ENCODE measurements around the gene CSPG4. TPM values are rescaled to one million over a fixed set of nuclear protein-coding genes. Genes with fewer than 3 reads are reported as not detected.
"Not testable (repeated sequence)": the region's sequence is repeated elsewhere in the genome, so short reads cannot be mapped to it uniquely, and the experiment has no call there.

The CSPG4 gene
- total RNA-seq, 1 donor from 2014 or later = 21.3 TPM

DNA sequence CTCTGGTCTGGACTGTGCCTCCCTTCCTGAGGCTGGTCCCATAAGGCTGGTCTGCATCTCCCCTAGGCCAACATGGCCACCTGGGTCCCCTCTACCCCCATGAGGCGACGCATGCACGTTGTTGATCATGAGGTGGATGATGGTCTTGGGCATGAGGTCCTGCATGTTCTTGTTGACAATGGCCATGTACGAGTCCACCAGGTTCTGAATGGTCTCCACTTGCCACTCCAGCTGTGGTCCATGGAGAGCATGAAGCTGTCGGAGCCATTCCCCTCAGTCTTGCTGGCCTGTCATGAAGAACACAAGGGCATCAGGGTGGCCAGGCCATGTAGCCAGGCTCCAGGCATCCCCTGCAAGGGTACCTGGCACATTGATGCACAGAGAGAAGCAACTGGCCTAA lies 27.1 kb upstream of the CSPG4 start:
- intact Hi-C loops (cut with DNase I) = no loop called here

DNA sequence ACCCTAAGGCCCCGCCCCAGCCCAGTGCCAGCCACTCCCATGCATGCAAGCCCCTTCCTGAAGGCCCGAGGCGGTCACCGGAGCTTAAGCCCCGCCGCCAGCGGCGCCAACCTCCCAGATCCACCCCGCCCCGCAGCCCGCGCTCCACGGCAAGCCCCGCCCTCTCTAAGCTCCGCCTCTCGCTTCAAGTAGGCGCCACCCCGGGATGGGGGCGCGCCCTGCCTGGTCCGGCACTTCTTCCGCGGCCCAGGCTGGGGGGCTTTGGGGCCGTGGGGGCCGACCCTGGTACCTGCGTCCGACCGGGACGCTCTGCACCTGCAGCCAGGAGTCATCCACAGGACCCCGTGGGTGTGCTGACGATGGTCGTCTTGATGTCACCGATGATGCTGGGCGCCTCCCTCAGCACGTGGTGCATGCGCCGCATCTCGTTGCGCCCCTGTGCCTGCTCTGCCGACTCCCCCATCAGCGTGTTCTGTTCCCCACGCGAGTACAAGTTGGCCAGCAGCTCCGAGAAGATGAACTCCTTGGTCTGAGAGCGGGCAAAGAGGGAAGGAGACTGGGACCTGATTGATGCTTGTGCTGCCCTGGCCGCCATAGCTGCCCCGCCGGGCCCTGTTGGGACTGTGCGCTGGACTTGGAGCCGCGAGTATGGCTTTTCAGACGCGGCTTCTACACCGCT lies 26.1 kb upstream of the CSPG4 start:
- intact Hi-C loops (cut with DNase I) = no loop called here

More for the DNA sequence above, 27.1 kb upstream of the CSPG4 start:
- peak; percentile 55 for DNase-seq (ENCODE audit: low spot score)

DNA sequence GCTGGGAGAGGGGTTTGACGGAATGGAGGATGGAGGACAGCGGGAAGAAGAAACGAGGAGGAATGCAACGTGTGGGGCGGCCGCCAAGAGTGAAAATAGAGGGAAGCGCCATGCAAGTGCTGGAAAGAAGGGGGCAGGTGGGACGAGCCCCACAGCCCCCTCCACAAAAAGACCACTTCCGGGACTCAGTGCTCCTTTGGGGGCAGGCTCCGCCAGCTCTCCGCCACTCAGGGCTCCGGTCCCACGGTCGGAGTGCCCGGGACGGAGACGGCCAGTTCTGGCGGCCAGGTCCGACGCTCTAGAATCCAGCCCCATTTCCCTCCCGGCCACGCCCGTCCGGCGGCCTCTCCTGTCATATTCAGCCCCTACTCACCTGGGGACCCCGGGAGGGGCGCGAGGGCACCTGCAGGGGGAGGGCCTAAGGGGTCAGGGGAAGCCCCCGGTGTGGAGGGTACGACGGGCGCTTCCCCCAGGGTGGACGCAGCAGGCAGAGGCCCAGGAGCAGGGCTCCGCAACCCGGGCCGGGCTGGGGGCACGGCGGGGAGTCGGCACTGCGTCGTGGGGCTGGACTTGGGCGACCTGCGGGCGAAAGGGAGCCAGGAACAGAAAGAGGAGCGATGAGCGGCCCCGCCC lies 25.5 kb upstream of the CSPG4 start:
- no peak for DNase-seq (ENCODE audit: low spot score)
- intact Hi-C loops (cut with DNase I) = no loop called here

More for the DNA sequence above, 26.1 kb upstream of the CSPG4 start:
- peak; percentile 96 for DNase-seq (ENCODE audit: low spot score)

DNA sequence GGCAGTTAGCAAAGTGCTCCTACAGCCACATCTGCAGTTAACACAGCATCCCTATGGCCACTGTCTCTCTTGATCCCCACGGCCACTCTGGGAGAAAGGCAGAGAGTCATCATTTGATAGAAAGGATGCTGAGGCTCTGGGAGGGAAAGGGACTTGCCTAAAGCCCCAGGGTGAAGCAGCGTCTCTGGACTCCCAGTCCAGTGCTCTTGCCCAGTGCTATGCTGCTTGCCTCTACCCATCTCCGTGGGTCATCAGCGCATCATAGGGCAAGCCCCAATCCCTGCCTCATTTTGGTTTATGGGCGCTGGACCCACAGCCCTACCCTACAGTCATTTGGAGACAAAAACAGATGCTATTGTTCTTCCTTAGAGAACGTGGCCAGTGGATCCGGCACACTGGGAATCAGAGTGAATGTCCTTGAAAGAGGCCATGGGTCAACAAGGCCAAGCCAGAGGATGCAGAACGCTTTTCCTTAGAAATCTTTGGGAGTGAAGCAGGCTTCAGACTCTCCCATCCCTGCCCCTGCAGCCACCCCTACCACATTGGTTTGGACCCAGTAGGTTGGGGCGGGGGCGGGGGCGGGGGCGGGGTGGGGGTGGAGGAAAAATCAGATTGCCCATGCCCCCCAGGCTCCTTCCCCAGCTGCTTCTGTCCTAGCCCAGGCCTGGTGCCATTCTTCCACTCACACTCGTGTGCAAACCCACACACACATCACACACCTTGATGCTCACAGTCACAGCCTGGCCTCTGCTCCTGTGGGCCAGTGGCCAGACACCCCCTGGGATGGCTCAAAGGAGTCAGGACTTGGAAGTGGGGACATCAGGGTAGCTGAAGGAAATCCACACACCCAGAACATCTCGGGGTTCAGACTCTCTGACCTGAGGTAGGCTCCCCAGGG lies 24.7 kb upstream of the CSPG4 start:
- intact Hi-C loops (cut with DNase I) = not testable (repeated sequence)
- peak; percentile 63 for DNase-seq (ENCODE audit: low spot score)

DNA sequence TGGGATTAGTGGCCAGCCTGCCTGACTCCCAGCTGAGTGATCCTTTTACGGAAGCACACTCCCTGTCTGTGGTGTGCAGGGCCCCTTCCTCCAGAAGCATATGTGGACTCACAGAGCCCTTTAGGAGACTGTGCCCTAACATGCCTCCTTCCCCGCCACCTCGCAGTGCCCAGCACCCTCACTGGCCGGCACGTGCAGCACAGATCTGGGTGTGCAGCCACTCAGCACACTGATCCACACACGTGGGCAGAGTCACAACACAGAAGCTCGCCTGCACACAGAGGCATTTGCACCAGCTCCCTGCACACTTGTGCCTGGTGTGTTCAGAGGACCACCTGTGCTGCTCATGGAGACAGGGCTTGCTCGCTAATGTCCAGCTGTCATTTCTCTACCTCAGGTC lies 23.6 kb upstream of the CSPG4 start:
- intact Hi-C loops (cut with DNase I) = no loop called here

DNA sequence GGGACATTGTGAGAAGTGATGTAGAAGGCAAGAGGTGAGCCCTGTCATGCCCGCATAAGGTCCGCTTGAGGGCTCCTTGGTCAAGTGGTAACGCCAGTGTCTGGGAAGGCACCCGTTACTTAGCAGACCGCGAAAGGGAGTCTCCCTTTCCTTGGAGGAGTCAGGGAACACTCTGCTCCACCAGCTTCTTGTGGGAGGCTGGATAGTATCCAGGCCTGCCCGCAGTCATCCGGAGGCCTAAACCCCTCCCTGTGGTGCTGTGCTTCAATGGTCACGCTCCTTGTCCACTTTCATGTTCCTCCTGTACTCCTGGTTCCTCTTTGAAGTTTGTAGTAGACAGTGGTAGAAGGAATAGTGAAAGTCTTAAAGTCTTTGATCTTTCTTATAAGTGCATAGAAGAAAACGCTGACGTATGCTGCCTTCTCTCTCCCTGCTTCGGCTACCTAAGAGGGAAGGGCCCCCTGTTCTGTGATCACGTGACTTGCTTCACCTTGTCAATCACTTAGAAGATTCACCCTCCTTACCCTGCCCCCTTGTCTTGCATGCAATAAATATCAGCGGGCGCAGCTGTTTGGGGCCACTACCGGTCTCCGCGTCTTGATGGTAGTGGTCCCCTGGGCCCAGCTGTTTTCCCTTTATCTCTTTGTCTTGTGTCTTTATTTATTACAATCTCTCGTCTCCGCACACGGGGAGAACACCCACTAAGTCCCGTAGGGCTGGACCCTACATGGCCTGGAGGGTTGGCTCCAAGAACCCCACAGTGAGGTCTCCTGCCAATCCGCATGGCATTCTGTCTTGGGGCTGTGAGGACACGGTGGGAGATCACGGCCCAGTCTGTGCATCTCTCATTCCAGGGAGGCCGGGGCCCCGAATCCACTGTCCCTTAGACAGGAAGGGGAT lies 22.5 kb upstream of the CSPG4 start:
- peak; percentile 29 for DNase-seq (ENCODE audit: low spot score)
- intact Hi-C loops (cut with DNase I) = not testable (repeated sequence)

More for the DNA sequence above, 23.6 kb upstream of the CSPG4 start:
- peak; percentile 31 for DNase-seq (ENCODE audit: low spot score)

DNA sequence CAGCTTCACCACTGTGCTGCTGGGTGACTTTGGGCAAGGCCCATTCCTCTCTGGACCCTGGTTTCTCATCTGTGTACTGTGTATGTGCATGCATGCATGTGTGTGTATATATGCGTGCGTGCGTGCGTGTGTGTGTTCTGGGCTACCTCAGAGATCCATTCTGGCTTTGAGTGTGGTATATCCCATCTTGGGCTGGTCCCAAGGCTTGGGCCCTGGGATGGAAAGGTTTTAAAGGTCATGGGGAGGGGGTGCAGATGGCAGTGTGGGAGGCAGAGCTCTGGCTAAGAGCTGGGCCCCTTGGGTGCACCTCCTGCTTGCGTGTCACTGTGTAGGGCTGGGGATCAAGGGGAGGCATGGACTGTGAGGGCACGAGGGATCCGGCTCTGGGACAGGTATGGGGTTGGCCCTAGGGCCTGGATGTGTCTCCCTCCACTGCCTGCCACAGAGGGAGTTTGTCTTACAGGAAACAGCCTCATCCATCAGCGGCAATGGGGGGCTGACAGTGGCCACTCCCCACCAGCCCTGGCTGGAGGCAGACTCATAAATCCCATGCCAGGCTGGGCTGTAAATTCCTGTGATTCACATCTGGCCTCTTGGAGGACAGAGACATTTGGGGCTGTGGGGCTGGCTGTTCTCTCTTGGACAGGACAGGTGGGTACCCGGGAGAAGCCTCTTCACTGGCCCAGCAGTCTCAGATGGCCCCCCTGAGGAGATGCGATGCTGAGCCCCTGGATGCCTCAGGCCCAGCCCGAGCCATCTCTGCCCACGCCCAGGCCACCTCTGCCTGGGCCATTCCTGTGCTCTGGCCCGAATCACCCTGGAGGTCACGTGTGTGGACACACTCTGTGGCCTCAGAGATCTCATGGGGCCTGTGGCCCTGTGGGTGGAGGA lies 21.4 kb upstream of the CSPG4 start:
- peak; percentile 47 for DNase-seq (ENCODE audit: low spot score)
- intact Hi-C loops (cut with DNase I) = no loop called here

DNA sequence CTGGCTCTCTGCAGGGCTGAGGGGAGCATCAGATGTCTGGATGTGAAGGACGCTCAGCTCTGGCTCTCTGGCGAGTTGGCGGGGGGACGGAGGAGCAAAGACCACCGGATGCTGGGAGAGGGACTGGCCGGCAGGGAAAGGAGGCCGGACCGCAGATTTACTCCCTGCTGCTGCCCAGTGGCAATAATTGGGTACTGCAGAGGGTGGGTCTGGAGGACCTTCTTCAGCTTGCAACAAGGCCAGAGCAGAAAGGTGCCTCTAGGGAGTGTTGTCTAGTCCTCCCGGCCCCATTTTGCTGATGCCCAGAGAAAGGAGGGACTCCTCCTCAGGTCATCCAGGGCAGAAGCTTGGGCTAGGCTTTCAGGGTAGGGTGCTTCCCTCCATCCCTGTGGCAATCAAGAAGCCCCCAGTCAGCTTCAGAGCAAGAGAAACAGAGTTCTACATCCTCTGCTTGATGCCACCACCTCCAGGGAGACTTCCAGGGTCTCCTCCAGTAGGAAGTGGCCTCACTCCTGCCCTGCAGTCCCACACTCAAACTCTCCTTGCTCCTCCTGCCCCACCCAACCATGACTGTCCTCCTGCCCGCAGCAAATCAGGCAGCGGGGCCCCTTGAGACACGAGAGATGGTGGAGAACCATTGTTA lies 20.3 kb upstream of the CSPG4 start:
- intact Hi-C loops (cut with DNase I) = no loop called here
- DNase-seq (ENCODE audit: low spot score) = peak; percentile 78

DNA sequence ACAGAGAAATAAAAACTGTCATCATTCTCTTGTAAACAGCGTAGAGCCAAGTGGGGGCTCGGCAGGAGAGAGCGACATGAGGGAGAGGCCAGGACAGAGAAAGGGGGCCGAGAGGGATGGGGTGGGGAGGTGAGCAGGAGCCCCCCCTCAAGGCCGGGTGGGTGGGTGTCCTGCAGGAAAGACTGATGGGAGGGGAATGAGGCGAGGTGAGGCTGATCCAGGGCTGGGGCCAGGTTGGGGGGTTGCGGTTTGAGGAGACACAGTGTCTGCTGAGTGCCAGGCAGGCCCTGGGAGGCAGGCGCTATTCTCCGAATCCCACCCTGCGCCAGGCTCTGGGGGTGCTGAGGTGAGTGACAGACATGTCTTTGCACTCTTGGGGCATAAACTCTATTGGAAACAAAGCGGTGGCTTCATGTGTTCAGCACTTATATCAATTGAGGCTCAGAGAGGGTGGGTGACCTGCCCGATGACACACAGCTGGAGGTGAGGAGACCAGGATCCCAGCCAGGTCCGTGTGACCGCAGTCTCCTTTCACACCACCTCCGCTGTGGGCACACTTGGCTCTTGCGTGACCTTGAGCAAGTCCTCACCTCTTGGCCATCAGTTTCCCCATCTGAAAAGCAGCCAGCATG lies 19.6 kb upstream of the CSPG4 start:
- peak; percentile 66 for DNase-seq (ENCODE audit: low spot score)

DNA sequence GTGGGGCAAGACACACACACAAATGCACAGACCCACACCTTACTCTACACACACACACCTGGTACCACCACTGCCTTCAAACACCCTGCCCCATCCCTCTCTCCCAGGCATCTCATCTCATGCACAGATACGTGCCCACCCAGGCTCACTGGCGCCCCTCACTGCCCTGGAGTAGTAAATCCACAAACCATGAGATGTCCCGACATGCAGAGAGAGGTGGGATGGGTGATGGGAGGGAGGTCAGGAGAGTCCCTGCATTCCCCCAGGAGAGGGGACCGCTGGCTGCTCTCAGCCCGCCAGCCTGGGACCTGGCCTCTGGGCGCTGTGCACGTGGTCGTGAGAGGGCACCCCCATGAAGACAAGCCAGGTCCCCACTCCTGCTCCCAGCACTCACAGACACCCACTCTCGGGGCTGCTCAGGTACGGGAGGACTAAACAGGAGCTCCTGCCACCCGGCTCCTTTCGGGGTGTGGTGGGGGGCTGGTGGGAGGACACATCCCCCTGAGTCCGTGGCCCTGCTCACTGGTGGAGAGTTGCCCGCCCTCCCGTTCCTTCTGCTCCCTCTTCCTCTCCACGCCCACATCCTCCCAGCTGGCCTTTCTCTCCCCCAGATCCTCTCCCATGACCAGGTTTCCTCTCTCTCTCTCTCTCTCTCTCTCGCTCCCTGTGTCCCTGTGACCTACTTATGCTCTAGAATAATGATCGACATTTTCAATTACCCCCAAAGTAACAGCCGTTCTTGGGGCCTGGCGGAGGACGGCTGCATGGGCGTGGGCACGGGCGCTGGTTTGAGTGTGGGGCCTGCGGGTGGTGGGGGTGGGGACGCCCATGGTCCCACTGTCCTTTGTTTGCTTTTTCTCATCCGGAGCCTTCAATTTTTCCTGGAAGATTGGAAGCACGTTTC lies 18.9 kb upstream of the CSPG4 start:
- intact Hi-C loops (cut with DNase I) = no loop called here
- no peak for DNase-seq (ENCODE audit: low spot score)

More for the DNA sequence above, 19.6 kb upstream of the CSPG4 start:
- intact Hi-C loops (cut with DNase I) = no loop called here

DNA sequence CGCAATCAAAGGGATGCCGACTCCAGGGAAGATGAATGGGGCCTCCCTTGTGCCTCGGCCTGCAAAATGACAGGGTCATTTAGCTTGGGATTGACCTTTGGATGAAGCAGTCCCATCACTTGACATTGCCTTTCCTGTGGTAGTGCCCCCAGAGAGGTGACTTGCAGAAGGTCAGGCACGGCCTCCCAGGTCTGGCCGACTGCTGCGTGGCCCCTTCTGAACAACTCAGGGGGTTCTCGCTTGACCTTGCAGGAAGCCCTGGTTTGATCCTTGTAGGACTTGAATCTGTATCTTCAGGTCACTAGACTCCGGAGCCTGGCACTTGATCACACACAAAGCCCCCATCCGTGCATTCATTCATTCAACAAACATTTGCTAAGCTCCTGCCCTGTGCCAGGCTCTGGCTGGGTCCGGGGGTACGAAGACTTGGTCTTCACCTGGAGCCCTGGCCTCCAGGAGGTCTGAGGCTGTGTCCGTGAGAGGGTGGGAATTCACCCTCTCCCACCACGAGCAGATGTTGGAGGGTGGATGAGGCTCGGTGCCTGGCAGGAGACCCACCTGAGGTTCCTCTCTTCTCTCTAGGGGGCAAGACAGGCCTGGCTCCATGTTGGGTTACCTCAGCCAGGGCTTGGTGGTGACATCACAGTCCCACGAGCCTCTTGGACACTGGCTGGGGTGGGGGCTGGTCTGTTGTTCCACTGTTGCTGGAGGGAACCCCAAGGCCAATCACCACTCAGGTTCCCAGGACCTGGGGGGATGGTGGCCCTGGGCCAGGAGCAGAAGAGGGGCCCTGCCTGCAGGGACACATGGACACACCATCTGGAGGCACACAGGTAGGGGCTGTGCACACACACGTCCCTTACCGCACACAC lies 18.0 kb upstream of the CSPG4 start:
- intact Hi-C loops (cut with DNase I); DNase-seq (ENCODE audit: low spot score): not testable (repeated sequence)

DNA sequence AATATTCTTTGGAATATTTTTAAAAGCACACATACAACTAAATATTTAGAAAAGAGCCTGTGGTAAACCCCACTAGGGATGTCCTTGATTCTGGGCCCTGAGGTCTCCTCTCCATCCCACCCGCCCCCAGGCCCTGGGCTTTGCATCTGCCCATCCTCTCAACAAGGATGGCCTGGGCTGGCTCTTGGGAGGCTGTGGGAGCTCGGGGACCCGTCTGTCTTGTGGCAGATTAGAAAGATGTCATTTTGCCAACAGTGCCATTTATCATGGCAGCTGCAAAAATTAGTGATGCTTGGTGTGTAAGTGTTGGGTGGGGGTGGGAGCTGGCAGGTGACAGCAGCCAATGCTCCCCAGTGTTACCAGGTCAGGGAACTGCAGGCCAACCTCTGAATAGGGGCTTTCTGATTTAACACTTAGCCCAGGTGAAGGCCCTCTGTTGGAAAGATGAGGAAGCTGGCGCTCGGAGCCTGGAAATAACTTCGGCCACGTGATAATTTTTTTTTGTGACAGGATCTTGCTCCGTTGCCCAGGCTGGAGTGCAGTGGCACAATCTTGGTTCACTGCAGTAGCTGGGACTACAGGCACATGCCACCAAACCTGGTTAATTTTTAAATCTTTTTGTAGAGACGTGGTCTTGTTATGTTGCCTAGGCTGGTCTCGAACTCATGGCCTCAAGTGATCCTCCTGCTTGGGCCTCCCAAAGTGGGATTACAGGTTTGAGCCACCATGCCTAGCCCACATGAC lies 16.9 kb upstream of the CSPG4 start:
- intact Hi-C loops (cut with DNase I) = loop anchor here (2.0 to 5.0 kb wide), 2 partner anchors 37 to 69 kb away; no protein-coding TSS in a partner anchor
- no peak for DNase-seq (ENCODE audit: low spot score)

DNA sequence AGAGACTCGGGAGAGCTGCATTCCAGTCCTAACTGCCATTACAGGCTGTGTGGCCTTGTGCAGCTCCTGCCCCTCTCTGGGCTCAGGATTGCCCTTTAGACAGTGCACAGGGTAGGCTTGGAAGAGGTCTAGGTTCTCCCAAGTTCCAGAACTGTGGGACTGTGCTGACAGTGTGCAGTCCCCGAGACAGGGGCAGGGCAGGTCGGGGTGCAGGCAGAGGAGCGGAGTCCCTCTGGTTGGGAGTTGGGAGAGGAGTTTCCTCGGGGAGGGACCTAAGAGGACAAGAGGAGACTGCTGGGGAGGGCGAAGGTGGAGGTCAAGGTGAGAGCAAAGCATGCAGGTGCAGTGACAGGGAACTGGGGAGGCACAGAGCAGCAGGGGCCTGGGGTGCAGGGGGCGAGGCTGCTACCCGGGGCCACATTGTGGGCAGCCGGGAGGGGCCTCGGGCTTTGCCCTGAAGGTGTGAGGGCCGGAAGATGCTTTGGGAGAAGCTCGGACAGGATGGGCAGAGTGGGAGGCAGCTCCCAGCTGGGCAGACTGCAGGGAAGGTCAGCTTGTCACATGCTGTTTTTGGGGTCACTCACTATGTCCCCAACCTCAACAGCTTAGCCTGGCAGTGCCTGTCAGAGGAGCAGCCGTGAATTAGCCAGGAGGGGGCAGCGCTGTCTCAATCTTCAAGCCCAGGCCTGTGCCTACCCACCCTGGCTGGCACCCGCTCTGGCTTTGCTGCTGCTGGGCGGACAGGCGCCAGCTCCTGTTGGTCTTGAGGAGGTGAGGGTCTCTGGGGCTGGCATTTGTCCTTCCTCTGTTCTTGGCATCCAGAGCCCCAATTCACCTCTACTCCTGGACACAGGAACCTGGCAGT lies 15.4 kb upstream of the CSPG4 start:
- intact Hi-C loops (cut with DNase I) = loop anchor here (2.0 to 5.0 kb wide), 2 partner anchors 36 to 71 kb away; no protein-coding TSS in a partner anchor
- no peak for DNase-seq (ENCODE audit: low spot score)
